Measurements from ENCODE around the gene MRPL19. TPM values are rescaled to one million over a fixed set of nuclear protein-coding genes. Genes with fewer than 3 reads are reported as not detected.

The MRPL19 gene
- total RNA-seq, 1 experiment from 2014 or later: 65.3 TPM

DNA sequence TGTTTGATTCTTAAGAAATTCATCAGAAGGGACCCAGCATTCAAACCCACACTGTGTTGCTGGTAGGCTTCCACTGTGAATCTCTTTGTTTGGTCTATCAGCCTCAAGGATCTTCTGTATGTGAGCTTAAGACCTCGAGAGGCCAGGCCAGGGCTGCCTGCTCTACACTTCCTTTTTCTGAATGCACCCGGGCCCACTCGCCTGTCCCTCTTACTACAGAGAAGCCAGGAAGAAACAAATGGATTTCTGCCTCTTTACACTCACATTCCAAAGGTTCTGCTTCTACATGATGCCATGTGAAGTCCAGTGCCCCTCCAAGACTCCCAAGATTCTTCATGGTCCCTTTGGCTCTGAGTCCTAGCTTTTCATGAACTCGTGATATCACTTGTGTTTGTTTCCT, 25.4 kb upstream of the MRPL19 start:
- POLR2A ChIA-PET: no interaction called here
- no peak for ATAC-seq
- H3K9ac ChIP-seq (ENCODE audit: low read length): no peak overlapping the region
- intact Hi-C loops (cut with micrococcal nuclease): no loop called here
- RAD21 ChIA-PET (ENCODE audit: low non-redundant PET in 1 of 2, low total read pairs in 2 of 2, uncharacterized antibody in 2 of 2, unreplicated experiment in 2 of 2): no interaction called here
- no peaks in the 10 kb centered on the region for H3K27me3 ChIP-seq (ENCODE audit: insufficient read depth, low read length)
- no peak overlapping the region for H3K4me2 ChIP-seq (ENCODE audit: low read length)
- no peaks in the 10 kb centered on the region for H3K9me2 ChIP-seq (ENCODE audit: insufficient read depth)
- no peaks in the 10 kb centered on the region for H3K79me2 ChIP-seq (ENCODE audit: insufficient read depth, low read length)
- no TSS peak for BruUV-seq (replicated peaks)
- H4K20me1 ChIP-seq (ENCODE audit: insufficient read depth): no peaks in the 10 kb centered on the region
- no peaks in the 10 kb centered on the region for H3K9me3 ChIP-seq (ENCODE audit: control insufficient read depth in 1 of 2, insufficient read depth in 1 of 2, low read depth in 1 of 2, low read length in 2 of 2)
- H3K4me3 ChIP-seq (replicated peaks in 1 of 2; ENCODE audit: low read depth in 1 of 2, low read length in 2 of 2): no peak overlapping the region
- no peak overlapping the region for H2AFZ ChIP-seq (ENCODE audit: low read depth, low read length, poor library complexity, severe bottlenecking)
- no peaks in the 10 kb centered on the region for H3K36me3 ChIP-seq (ENCODE audit: control insufficient read depth in 1 of 2, insufficient read depth in 2 of 2, low read length in 2 of 2)
- TF ChIP-seq, protein P1, sequence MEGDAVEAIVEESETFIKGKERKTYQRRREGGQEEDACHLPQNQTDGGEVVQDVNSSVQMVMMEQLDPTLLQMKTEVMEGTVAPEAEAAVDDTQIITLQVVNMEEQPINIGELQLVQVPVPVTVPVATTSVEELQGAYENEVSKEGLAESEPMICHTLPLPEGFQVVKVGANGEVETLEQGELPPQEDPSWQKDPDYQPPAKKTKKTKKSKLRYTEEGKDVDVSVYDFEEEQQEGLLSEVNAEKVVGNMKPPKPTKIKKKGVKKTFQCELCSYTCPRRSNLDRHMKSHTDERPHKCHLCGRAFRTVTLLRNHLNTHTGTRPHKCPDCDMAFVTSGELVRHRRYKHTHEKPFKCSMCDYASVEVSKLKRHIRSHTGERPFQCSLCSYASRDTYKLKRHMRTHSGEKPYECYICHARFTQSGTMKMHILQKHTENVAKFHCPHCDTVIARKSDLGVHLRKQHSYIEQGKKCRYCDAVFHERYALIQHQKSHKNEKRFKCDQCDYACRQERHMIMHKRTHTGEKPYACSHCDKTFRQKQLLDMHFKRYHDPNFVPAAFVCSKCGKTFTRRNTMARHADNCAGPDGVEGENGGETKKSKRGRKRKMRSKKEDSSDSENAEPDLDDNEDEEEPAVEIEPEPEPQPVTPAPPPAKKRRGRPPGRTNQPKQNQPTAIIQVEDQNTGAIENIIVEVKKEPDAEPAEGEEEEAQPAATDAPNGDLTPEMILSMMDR (IDR thresholded peaks at IDR 0.05 in 2 of 3, conservative IDR thresholded peaks at IDR 0.05 in 1 of 3; ENCODE audit: borderline replicate concordance in 1 of 3, insufficient read depth in 1 of 3, low read depth in 2 of 3, low read length in 2 of 3): no peak
- TF ChIP-seq SIN3A (IDR thresholded peaks at IDR 0.05; ENCODE audit: low read depth): no peak
- TF ChIP-seq, protein P2, sequence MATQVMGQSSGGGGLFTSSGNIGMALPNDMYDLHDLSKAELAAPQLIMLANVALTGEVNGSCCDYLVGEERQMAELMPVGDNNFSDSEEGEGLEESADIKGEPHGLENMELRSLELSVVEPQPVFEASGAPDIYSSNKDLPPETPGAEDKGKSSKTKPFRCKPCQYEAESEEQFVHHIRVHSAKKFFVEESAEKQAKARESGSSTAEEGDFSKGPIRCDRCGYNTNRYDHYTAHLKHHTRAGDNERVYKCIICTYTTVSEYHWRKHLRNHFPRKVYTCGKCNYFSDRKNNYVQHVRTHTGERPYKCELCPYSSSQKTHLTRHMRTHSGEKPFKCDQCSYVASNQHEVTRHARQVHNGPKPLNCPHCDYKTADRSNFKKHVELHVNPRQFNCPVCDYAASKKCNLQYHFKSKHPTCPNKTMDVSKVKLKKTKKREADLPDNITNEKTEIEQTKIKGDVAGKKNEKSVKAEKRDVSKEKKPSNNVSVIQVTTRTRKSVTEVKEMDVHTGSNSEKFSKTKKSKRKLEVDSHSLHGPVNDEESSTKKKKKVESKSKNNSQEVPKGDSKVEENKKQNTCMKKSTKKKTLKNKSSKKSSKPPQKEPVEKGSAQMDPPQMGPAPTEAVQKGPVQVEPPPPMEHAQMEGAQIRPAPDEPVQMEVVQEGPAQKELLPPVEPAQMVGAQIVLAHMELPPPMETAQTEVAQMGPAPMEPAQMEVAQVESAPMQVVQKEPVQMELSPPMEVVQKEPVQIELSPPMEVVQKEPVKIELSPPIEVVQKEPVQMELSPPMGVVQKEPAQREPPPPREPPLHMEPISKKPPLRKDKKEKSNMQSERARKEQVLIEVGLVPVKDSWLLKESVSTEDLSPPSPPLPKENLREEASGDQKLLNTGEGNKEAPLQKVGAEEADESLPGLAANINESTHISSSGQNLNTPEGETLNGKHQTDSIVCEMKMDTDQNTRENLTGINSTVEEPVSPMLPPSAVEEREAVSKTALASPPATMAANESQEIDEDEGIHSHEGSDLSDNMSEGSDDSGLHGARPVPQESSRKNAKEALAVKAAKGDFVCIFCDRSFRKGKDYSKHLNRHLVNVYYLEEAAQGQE (IDR thresholded peaks at IDR 0.05; ENCODE audit: low read depth): no peak
- TF ChIP-seq, protein P3, sequence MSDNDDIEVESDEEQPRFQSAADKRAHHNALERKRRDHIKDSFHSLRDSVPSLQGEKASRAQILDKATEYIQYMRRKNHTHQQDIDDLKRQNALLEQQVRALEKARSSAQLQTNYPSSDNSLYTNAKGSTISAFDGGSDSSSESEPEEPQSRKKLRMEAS (IDR thresholded peaks at IDR 0.05): no peak
- no peak for TF ChIP-seq RAD21 (IDR thresholded peaks at IDR 0.05; ENCODE audit: low read depth)
- TF ChIP-seq YY1 (IDR thresholded peaks at IDR 0.05; ENCODE audit: extremely low read depth, insufficient replicate concordance, low read depth, low read length): no peak
- CTCF ChIA-PET: interaction anchor here (0.9 kb wide), 1 partner anchor 12 kb away, joined by 3 read pairs; no protein-coding TSS in a partner anchor
- H3K4me1 ChIP-seq (ENCODE audit: control insufficient read depth in 1 of 2, insufficient read depth in 2 of 2, low read length in 2 of 2): peaks cover 0 to 4% of the 10 kb centered on the region in 2 experiments; a peak in 1 of 4 replicates
- H3K27ac ChIP-seq (ENCODE audit: low read depth, low read length): no peak overlapping the region
- DNase-seq (ENCODE audit: low read depth, low spot score): no peak

Measured in HCT116 (cell line).